Muscle of back (tissue), 11 donors: ENCODE measurements around the gene TNNT1. TPM values are rescaled to one million over a fixed set of nuclear protein-coding genes. Genes with fewer than 3 reads are reported as not detected.
"Not testable (repeated sequence)": the region's sequence is repeated elsewhere in the genome, so short reads cannot be mapped to it uniquely, and the experiment has no call there.

Experiments used
- DNase-seq, 3 donors: peaks; one replicate each; pipeline versions ENCODE4 v3.0.0 to v3.0.0-alpha.2; 2013
- polyA plus RNA-seq, 10 donors: library from polyadenylated mRNA; unstranded; fragments of 120-200 nt; gene quantifications; one replicate each; pipeline ENCODE4 v1.2.1, GENCODE V29; 2013; ENCODE audit not compliant: insufficient read length in 10 of 10

TNNT1 gene
- polyA plus RNA-seq, 10 donors, result 199 to 1,145 (median 658) TPM

DNA sequence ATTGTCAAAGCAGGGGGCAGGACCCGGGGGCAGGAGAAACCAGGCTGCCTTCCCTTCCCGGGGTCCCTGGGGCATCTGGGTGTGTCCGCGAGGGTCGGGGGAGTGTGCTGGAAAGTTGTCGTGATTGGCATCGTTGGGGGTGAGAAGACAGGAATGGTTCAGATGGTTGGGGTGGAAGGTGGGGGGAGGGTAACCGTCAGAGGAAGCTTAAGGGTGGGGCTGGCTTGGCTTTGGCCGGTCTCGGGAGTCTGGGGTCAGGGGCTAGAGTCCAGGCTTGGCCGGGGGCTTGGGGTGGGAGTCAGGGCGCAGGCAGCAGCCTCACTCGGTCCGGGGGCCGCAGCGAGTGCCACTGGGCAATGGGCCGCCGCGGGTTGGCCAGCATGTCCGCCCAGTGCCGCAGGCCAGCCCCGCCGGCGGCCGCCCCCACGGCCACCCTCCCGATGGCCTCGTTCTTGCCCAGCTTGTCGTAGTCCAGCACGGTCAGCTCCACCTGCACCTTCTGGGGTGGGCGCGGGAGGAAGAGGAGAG, 24.2 kb upstream of the TNNT1 start:
- no peak for DNase-seq

GRCh38 chr19:55172741-55173140, 23.7 kb upstream of the TNNT1 start:
- DNase-seq, result no peak

- not testable (repeated sequence) for DNase-seq
Observed at GRCh38 chr19:55172318-55172717, 23.3 kb upstream of the TNNT1 start.

- DNase-seq, result no peak
Observed at GRCh38 chr19:55171440-55171839, 22.4 kb upstream of the TNNT1 start.

GRCh38 chr19:55169136-55169535, 20.1 kb upstream of the TNNT1 start:
- no peak for DNase-seq

DNA sequence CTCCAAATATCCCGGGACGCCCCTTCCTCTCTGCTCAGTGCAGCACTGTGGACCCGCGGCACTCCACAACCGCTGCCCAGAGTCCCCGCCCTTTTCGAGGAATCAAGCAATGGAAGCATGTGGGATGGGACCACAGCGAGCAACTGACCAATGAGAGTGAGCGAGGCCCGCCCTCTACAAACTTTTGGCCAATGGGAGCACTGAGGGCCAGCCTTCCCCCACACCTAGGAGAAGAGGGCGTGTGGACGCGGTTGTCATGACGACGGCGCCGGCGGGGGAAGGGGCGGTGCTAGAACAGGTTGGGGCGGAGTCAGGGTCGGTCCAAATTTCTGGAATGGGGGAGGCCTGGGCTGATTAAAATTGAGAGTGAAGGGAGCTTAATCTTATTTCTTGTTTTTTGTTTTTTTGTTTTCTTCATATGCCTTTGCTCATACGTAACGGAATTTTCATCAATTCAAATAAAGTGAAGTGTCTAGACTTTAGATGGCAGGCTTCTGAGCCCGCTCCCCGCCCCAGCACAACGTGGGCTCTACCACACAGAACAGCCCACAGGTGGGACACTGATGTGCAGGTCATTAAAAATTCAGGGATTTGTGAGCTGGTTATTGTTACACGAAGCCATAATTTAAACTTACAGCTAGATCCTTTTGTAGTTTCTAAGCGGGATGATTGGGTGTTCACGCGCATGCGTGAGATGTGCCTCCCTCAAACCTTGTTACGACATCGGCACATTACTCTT, 17.7 kb upstream of the TNNT1 start, which contains the start of gene DNAAF3:
DNAAF3 (minus strand) TSS at position 84 of the 739 bp plus-strand sequence. CDS start 200 bp downstream, outside the sequence.
- peak; percentile 87 to 95 (median 93) for DNase-seq

DNA sequence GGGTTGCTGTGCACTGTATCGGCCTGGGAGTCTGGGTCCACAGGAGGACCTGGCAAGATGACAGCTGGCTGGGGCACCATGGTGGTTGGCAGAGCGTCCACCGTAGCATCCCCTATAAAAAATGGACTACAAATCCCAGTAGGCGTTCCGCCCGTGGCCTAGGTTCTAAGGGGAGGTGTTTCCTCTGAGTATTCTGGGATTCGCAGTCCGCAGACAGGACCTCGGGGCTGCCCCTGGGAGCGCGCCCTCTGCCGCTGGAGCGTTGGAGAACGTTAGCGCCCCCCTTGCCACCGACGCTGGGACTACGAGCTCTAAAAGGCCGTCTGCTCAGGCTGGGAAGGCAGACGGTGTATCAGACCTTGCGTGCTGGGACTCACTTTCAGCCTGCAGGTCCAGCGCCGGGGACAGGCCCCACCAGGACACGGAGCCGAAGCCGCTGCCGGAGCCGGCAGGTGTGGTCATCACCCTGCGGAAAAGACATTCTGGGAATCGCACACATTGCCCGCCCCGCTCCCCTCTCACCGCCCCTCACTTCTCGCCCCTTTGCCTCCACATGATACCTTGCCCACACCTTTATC, 17.0 kb upstream of the TNNT1 start:
- peak in 2 of 3 donors; percentile 52 to 75 for DNase-seq

DNA sequence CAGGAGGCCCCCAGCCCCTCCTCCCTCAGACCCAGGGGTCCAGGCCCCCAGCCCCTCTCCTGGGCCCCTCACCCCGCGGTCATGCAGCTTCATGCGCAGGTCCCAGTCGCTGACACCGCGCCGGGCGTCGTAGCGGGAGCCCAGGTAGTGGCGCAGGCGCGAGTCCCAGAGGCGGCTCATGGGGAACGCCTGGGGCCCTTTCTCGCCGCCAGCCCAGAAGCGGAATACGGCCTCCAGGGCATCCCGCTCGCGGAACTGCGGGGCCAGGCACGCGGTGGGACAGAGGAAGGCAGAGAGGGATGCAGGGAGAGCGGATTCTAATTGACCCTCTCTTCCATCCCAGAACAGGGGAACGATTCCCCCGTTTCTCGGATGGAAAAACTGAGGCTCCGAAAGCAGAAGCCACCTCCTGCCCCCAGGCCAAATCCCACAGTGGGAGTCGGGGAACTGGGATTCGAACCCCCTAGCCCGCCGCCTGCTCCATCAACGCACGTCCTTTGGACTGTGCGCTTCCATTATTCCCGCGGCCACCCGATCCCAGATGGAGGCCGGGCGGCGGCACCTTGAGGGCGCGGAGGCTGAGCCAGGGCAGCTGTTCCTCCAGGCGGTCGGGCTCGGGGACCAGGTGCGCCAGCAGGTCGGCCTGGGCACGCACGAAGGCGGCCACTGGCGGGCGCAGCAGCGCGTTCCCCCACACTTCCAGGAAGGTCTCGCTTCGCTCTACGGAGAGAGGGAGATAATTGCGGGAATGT, 12.7 kb upstream of the TNNT1 start:
- DNase-seq, result no peak

- DNase-seq, result no peak
Observed at GRCh38 chr19:55160986-55161365, 12.0 kb upstream of the TNNT1 start.

GRCh38 chr19:55160128-55160985, 11.4 kb upstream of the TNNT1 start:
- peak; percentile 61 to 83 (median 81) for DNase-seq

DNA sequence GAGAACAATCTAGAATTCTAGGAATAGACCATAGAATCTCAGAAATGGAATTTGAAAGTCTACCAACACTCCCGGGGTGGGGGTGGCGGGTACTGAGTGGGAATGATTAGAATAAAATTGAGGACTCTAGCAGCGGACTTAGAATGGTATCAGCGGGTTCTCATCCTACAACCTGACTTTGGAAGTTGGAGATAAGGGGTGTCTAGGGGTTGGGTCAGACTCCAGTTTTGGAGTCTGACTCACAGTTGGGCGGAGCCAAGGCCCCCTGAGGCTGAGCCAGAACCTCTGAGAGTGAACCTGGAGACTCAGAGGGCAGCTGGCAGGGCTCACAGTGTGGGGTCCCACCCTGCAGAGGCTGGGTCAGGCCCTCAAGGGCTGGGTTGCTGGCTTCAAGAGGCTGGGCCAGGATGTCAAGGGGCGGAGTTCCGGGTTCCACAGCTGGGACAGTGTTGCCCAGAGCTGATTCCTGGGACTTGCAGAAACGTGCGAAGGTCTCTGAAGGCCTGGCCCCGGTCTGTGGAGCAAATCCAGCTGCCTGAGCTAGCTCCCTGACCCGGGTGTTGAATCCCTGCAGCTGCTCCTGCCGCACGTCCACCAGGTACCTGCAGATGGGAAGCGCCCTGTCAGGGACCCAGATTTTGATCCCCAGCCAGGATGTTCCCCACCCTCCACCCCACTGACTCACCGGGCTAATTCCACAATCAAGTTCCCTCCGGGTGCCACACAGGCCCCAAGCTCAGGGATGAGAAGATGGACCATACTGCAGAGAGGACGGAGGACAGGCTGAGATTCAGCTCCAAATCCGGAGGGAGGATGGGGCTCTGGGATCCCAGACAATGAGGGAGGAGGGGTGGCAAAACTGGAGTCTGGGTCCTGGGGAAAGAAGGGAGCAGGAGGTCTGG, 10.1 kb upstream of the TNNT1 start:
- no peak for DNase-seq

GRCh38 chr19:55158423-55158822, 9.4 kb upstream of the TNNT1 start:
- DNase-seq, result no peak

GRCh38 chr19:55157064-55157908, 8.3 kb upstream of the TNNT1 start, which contains the start of gene TNNI3:
Gene TNNI3 (minus strand): TSS chr19:55157732. CDS start chr19:55157589, 143 bp downstream.
- no peak for DNase-seq

DNA sequence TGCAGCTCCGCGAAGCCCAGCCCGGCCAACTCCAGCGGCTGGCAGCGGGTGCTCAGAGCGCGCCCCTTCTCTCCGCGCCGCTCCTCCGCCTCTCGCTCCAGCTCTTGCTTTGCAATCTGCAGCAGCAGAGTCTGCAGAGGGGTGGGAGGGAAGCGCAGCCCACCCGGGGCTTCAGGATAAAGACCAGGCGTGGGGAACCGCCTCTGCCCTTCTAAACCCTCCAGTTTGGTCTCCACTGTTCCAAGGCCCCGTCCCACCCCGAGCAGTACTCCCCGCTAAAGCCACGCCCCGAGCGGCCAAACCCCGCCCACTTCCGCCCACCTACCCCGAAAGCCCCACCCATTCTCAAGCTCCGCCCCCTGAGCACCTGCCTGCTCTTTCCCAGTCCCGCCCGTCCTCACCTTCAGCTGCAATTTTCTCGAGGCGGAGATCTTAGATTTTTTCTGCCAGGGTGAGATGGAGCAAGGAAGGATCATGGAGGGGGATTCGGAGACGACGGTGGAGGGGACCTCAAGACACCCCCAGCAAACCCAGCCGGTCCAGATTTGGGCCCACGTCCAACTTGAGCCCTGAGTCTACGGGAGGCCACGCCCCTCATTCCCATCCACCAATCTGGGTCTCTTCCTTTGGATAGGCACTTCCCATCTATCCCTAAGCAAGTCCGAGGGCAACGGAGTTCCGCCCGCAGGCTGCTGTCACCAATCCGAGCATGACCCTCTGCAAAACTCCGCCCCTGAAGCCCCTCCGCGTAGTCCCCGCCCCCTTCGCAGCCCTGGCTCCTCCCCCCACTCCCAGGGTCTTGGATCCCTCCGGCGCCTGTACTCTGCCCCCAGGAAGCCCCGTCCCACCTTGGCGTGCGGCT, 7.4 kb upstream of the TNNT1 start:
- DNase-seq, result no peak

- DNase-seq, result not testable (repeated sequence)
Observed at GRCh38 chr19:55155784-55156183, 6.8 kb upstream of the TNNT1 start.

DNA sequence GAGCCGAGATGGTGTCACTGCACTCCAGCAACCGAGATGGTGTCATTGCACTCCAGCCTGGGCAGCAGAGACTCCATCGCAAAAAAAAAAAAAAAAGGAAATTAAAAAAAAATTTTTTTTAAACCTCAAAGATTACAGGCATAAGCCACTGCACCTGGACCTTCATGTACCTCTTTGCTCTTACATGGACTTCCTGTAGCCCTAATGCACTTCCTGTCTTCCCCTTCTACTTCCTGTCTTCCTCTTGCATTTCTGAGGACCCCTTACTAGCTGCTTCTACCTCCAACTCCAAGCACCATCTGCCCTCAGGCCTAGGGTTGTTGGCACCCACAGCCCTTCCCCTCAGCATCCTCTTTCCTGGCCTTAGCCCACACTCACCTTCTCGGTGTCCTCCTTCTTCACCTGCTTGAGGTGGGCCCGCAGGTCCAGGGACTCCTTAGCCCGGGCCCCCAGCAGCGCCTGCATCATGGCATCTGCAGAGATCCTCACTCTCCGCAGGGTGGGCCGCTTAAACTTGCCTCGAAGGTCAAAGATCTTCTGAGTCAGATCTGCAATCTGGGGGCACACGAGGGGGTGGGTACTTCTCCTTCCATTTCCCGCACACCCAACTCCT, 4.8 kb upstream of the TNNT1 start:
- DNase-seq, result no peak

GRCh38 chr19:55152017-55152416, 3.0 kb upstream of the TNNT1 start:
- no peak for DNase-seq
